GM12878 (cell line): ENCODE results near the gene CAPS. TPM values are rescaled to one million over a fixed set of nuclear protein-coding genes. Genes with fewer than 3 reads are reported as not detected.

Experiments
- ATAC-seq: fragments of 200-7000 bp; cut with Tn5 transposase; 3 replicates; pipeline ENCODE4 v1.9.1; 2020; ENCODE audit warnings: mild to moderate bottlenecking, moderate library complexity
- BruUV-seq: library from RNA; stranded (reverse); fragments of 400-500 nt; replicated peaks from 2 replicates; lab custom pipeline; 2021; lab: Mats Ljungman, UMichigan
- CTCF ChIA-PET: fragments of 300-600 bp; sonication (Branson Sonifier 250); formaldehyde crosslinking; extraction: SDS; loops from one replicate; lab custom pipeline; 2021; ENCODE audit warnings: inconsistent platforms; lab: Yijun Ruan, JAX
- POLR2A ChIA-PET: fragments of 350-600 bp; formaldehyde crosslinking; extraction: SDS; loops from one replicate; lab custom pipeline; 2021; ENCODE audit warnings: inconsistent platforms; lab: Charles Lee
- RAD21 ChIA-PET: fragments of 300-600 bp; sonication (Branson Sonifier 250); formaldehyde crosslinking; loops from one replicate; lab custom pipeline; 2023; ENCODE audit warnings: antibody characterized with exemption; ENCODE audit not compliant: unreplicated experiment; lab: Charles Lee
- SMC1A ChIA-PET: fragments of 300-600 bp; sonication (Branson Sonifier 250); formaldehyde crosslinking; loops from one replicate; lab custom pipeline; 2023; ENCODE audit not compliant: unreplicated experiment, uncharacterized antibody; lab: Charles Lee
- DNase-seq: peaks from one replicate; pipeline ENCODE4 v3.0.0-alpha.2; 2011; ENCODE audit warnings: low read depth, low spot score
- FAIRE-seq: peaks from 3 replicates; lab custom pipeline; 2011; peaks lifted over from hg19 to GRCh38; lab: Jason Lieb, UNC
- H2AFZ ChIP-seq: 2 replicates; pipeline ENCODE4 v1.6.0; 2011; ENCODE audit warnings: low read depth, low read length, control low read depth; ENCODE audit not compliant: control insufficient read depth
- H3K27ac ChIP-seq: 2 replicates; pipeline ENCODE4 v1.5.1; 2011; ENCODE audit warnings: control low read depth; ENCODE audit not compliant: control insufficient read depth, insufficient read depth
- H3K27me3 ChIP-seq, 2 experiments: replicated peaks in 1 of 2; 2 replicates each; pipeline versions ENCODE4 v1.6.0 to v1.6.1; 2011; ENCODE audit warnings: low read length in 1 of 2; ENCODE audit not compliant: control insufficient read depth in 2 of 2, insufficient read depth in 2 of 2
- H3K36me3 ChIP-seq, 2 experiments: 2 replicates each; pipeline ENCODE4 v1.5.1; 2011; ENCODE audit warnings: low read length in 1 of 2; ENCODE audit not compliant: control insufficient read depth in 2 of 2, insufficient read depth in 2 of 2
- H3K4me1 ChIP-seq: 2 replicates; pipeline ENCODE4 v1.6.1; 2011; ENCODE audit warnings: mild to moderate bottlenecking, low read length, moderate library complexity, mixed read lengths; ENCODE audit not compliant: control insufficient read depth, insufficient read depth
- H3K4me2 ChIP-seq: 2 replicates; pipeline ENCODE4 v1.6.0; 2011; ENCODE audit warnings: control low read depth; ENCODE audit not compliant: control insufficient read depth, insufficient read depth
- H3K4me3 ChIP-seq: fragments of 200-600 bp; sonication (generic); 2 replicates; pipeline ENCODE4 v1.5.1; 2016
- H3K79me2 ChIP-seq: 2 replicates; pipeline ENCODE4 v1.6.0; 2011; ENCODE audit warnings: low read length; ENCODE audit not compliant: control insufficient read depth, insufficient read depth
- H3K9ac ChIP-seq: 2 replicates; pipeline ENCODE4 v1.8.0; 2011; ENCODE audit warnings: low read length, control low read depth, mixed read lengths; ENCODE audit not compliant: control insufficient read depth, insufficient read depth
- H3K9me3 ChIP-seq: replicated peaks from 3 replicates; pipeline ENCODE4 v1.5.1; 2011; ENCODE audit warnings: mild to moderate bottlenecking, low read length; ENCODE audit not compliant: control insufficient read depth, insufficient read depth
- H4K20me1 ChIP-seq: 2 replicates; pipeline ENCODE4 v1.6.0; 2011; ENCODE audit not compliant: control insufficient read depth, insufficient read depth
- ASH2L ChIP-seq: fragments of 300-600, 200-600 bp; sonication (generic); IDR thresholded peaks from 2 replicates; pipeline ENCODE4 v1.6.1; 2017; ENCODE audit warnings: low read depth, mild to moderate bottlenecking, borderline replicate concordance
- BMI1 ChIP-seq: fragments of 450-650 bp; IDR thresholded peaks from 2 replicates; pipeline ENCODE4 v1.6.1; 2016; ENCODE audit warnings: mild to moderate bottlenecking, moderate library complexity, borderline replicate concordance
- CHD2 ChIP-seq: IDR thresholded peaks from 2 replicates; pipeline ENCODE4 v1.6.1; 2011; ENCODE audit warnings: low read depth, low read length, improper control_type of control experiment, borderline replicate concordance
- CHD4 ChIP-seq: fragments of 200-600 bp; sonication (generic); IDR thresholded peaks from 2 replicates; pipeline ENCODE4 v1.6.1; 2016; ENCODE audit warnings: mild to moderate bottlenecking
- E2F8 ChIP-seq: fragments of 450-650 bp; IDR thresholded peaks from 2 replicates; pipeline ENCODE4 v1.6.1; 2018; ENCODE audit warnings: mild to moderate bottlenecking, low read depth, moderate library complexity; ENCODE audit not compliant: partially characterized antibody
- MLLT1 ChIP-seq: fragments of 450-650 bp; IDR thresholded peaks from 2 replicates; pipeline ENCODE4 v1.6.1; 2016; ENCODE audit warnings: mild to moderate bottlenecking
- NFYB ChIP-seq: IDR thresholded peaks from 2 replicates; pipeline ENCODE4 v1.6.1; 2011; ENCODE audit warnings: low read depth, mild to moderate bottlenecking, low read length, improper control_type of control experiment, moderate library complexity; ENCODE audit not compliant: insufficient read depth
- RB1 ChIP-seq: fragments of 450-650 bp; formaldehyde crosslinking; IDR thresholded peaks from 2 replicates; pipeline ENCODE4 v1.6.1; 2017; ENCODE audit warnings: mild to moderate bottlenecking, borderline replicate concordance
- SP1 ChIP-seq: IDR thresholded peaks from one replicate; pipeline ENCODE4 v1.6.1; 2011; ENCODE audit warnings: low read depth, low read length
- SPI1 ChIP-seq: IDR thresholded peaks from 2 replicates; pipeline ENCODE4 v1.6.1; 2011; ENCODE audit warnings: low read depth, mild to moderate bottlenecking, low read length, moderate library complexity, borderline replicate concordance; ENCODE audit not compliant: insufficient read depth
- STAT3 ChIP-seq: IDR thresholded peaks from 2 replicates; pipeline ENCODE4 v1.6.1; 2011; ENCODE audit warnings: low read depth, low read length, improper control_type of control experiment
- SUZ12 ChIP-seq: fragments of 200-600 bp; sonication (generic); IDR thresholded peaks from one replicate; pipeline ENCODE4 v1.6.1; 2018; ENCODE audit warnings: antibody characterized with exemption, mild to moderate bottlenecking; ENCODE audit not compliant: unreplicated experiment
- WRNIP1 ChIP-seq: IDR thresholded peaks from 2 replicates; pipeline ENCODE4 v1.6.1; 2011; ENCODE audit warnings: low read depth, low read length, improper control_type of control experiment, borderline replicate concordance
- YY1 ChIP-seq: IDR thresholded peaks from 2 replicates; pipeline ENCODE4 v1.6.1; 2011; ENCODE audit warnings: low read depth, mild to moderate bottlenecking, low read length
- ZNF384 ChIP-seq: IDR thresholded peaks from 2 replicates; pipeline ENCODE4 v1.6.1; 2012; ENCODE audit warnings: low read depth, mild to moderate bottlenecking, low read length, improper control_type of control experiment, borderline replicate concordance
- ZNF622 ChIP-seq: fragments of 450-650 bp; IDR thresholded peaks from 2 replicates; pipeline ENCODE4 v1.6.1; 2017; ENCODE audit warnings: mild to moderate bottlenecking, inconsistent platforms
- WGBS: methylation state at CpG from one replicate; pipeline ENCODE4 v1.1.6; 2016; ENCODE audit warnings: low lambda C conversion rate; ENCODE audit not compliant: insufficient replicate concordance, insufficient coverage; ENCODE audit errors: missing lambda C conversion rate; 5-methylcytosine and 5-hydroxymethylcytosine counted together
- in situ Hi-C: fragments of 300-500 bp; cut with MboI; formaldehyde crosslinking; loops from 9 replicates; pipeline ENCODE4 v1.14.3; 2018; ENCODE audit warnings: mixed read lengths
- intact Hi-C: fragments of 100-400 bp; cut with micrococcal nuclease; formaldehyde crosslinking; loops from one replicate; pipeline ENCODE4 v1.14.2; 2022; ENCODE audit not compliant: unreplicated experiment
- polyA plus RNA-seq, 11 experiments: library from polyadenylated mRNA; depleted of rRNA in 4 of 11; unstranded in 6 of 11; stranded (reverse) in 5 of 11; fragments of >200 nt; fragmentation: Nextera tagmentation in 4 of 11; fragmentation: Illumina TruSeq in 1 of 11; extraction: Ambion mirVana in 4 of 11; extraction: Trizol in 1 of 11; gene quantifications; 1 replicate in 1 of 11; 2 replicates in 10 of 11; pipeline versions ENCODE4 v1.2.1 to v1.2.3, GENCODE V29; 2011 to 2016; ENCODE audit warnings: inconsistent platforms in 2 of 11, missing spikeins in 2 of 11, low read depth in 1 of 11
- total RNA-seq, 4 experiments: library from RNA; depleted of rRNA in 3 of 4; stranded (reverse); fragments of >200 nt in 3 of 4; fragmentation: Illumina TruSeq in 1 of 4; extraction: Trizol in 1 of 4; gene quantifications; 2 replicates each; pipeline versions ENCODE4 v1.2.1 to v1.2.3, GENCODE V29; 2013 to 2021
- TF ChIP-seq, protein P1 (sequence below): IDR thresholded peaks from 2 replicates; pipeline ENCODE4 v1.6.1; 2012; ENCODE audit warnings: low read length, inconsistent platforms

CAPS gene
- total and polyA plus RNA-seq, 10 of the 15 experiments (the other 5 are each of a cell fraction or from before 2014, with no cell fraction given), result 0.09 to 6.9 (median 2.9) TPM

- no peak for ATAC-seq
- ChIA-PET POLR2A (no interaction called here), SMC1A (no interaction called here), CTCF (no interaction called here), RAD21 (interaction anchor here (0.5 kb wide), 1 partner anchor 1555 kb away, joined by 3 read pairs; no protein-coding TSS in a partner anchor)
- Histone ChIP-seq H3K4me2 (no peak overlapping the region), H4K20me1 (no peaks in the 10 kb centered on the region), H3K9me3 (no peaks in the 10 kb centered on the region), H2AFZ (no peak overlapping the region), H3K36me3 (peaks cover 10 to 43% of the 10 kb centered on the region in 2 experiments), H3K27me3 (no peaks in the 10 kb centered on the region), H3K4me1 (no peaks in the 10 kb centered on the region), H3K4me3 (no peak overlapping the region), H3K9ac (no peak overlapping the region), H3K79me2 (no peaks in the 10 kb centered on the region), H3K27ac (no peak overlapping the region)
- no peak for FAIRE-seq
- no TSS peak for BruUV-seq
- DNase-seq, result no peak
- WGBS, result 94% methylated on average over 20 of the region's 20 CpGs
- intact Hi-C loops (no loop called here), in situ Hi-C loops (no loop called here)
- TF ChIP-seq CHD2 (no peak), ZNF384 (no peak), ASH2L (no peak), SUZ12 (no peak), CHD4 (no peak), BMI1 (no peak), STAT3 (no peak), WRNIP1 (no peak), RB1 (no peak), NFYB (no peak), SP1 (no peak), YY1 (no peak), SPI1 (no peak), MLLT1 (no peak), ZNF622 (no peak), E2F8 (no peak)
- TF ChIP-seq, protein P1, sequence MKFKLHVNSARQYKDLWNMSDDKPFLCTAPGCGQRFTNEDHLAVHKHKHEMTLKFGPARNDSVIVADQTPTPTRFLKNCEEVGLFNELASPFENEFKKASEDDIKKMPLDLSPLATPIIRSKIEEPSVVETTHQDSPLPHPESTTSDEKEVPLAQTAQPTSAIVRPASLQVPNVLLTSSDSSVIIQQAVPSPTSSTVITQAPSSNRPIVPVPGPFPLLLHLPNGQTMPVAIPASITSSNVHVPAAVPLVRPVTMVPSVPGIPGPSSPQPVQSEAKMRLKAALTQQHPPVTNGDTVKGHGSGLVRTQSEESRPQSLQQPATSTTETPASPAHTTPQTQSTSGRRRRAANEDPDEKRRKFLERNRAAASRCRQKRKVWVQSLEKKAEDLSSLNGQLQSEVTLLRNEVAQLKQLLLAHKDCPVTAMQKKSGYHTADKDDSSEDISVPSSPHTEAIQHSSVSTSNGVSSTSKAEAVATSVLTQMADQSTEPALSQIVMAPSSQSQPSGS, result no peak
Observed at GRCh38 chr19:5918463-5919079, 4.5 kb downstream of the CAPS start.
